AG09319 (cell line): ENCODE data around the gene ZNF511.
A peak's percentile ranks its signal among the peaks of the same experiment; 100 is the strongest.
"Not testable (repeated sequence)": the region's sequence is repeated elsewhere in the genome, so short reads cannot be mapped to it uniquely, and the experiment has no call there.

Source experiments
- DNase-seq: peaks from one replicate; pipeline ENCODE4 v3.0.0-alpha.2; 2010; ENCODE audit warnings: low read depth; ENCODE audit errors: extremely low read depth
- CTCF ChIP-seq: IDR thresholded peaks from 2 replicates; pipeline ENCODE4 v1.5.1; 2011; ENCODE audit warnings: low read depth, mild to moderate bottlenecking, inconsistent platforms, low read length, moderate library complexity

Gene ZNF511

GRCh38 chr10:133316732-133317131 is 8.0 kb downstream of the ZNF511 start:
- no peak for DNase-seq
- TF ChIP-seq CTCF, result no peak

DNA sequence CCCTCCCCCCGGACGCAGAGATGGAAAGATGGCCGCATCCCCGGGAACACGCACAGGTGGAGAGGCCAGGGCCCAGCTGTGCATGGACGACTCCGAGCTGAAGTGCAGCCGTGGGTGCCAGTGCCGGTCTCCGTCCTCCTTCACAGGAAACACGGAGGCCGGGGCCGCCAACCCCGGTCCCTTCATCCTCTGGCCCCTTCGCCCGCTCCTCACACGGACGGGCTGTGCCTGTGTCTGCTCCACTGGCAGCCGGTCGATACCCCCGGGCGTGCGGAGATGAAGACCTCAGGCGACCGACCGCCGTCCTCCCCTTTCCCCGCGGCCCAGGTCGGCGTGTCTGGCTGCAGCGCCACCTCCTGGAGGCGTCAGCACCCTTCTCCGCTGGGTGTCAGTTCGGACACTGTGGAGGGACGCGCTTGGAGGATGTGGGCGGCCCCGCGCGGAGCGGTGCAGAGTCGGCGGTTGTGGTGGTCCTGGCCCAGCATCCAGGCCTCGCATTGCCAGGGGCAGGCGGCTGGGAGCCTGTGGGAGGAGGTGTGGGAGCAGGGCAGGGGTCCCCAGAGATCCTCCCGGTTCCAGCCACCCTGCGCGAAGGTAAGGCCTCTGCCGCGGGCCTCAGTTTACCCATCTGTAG is 9.9 kb downstream of the ZNF511 start:
- peak; percentile 80 for TF ChIP-seq CTCF
- DNase-seq, result no peak

DNA sequence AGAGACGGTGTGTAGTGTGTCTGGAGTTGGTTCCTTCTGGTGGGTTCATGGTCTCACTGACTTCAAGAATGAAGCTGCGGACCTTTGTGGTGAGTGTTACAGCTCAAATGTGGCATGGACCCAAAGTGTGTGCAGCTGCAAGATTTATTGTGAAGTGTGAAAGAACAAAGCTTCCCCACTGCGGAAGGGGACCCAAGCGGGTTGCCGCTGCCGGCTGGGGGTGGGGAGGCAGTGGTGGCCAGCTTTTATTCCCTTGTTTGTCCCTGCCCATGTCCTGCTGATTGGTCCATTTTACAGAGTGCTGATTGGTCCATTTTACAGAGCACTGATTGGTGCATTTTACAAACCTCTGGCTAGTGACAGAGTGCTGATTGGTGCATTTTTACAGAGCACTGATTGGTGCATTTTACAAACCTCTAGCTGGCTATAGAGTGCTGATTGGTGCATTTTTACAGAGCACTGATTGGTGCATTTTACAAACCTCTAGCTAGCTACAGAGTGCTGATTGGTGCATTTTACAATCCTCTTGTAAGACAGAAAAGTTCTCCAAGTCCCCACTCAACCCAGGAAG is 12.2 kb downstream of the ZNF511 start:
- not testable (repeated sequence) for DNase-seq

DNA sequence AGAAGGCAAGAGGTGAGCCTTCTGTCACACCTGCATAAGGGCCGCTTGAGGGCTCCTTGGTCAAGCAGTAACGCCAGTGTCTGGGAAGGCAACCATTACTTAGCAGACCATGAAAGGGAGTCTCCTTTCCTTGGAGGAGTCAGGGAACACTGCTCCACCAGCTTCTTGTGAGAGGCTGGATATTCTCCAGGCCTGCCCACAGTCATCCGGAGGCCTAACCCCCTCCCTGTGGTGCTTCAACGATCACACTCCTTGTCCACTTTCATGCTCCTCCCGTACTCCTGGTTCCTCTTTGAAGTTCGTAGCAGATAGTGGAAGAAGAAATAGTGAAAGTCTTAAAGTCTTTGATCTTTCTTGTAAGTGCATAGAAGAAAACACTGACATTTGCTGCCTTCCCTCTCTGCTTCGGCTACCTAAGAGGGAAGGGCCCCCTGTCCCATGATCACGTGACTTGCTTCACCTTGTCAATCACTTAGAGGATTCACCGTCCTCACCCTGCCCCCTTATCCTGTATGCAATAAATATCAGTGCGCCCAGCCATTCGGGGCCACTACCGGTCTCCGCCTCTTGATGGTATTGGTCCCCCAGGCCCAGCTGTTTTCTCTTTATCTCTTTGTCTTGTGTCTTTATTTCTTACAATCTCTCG is 13.5 kb downstream of the ZNF511 start:
- not testable (repeated sequence) for DNase-seq

DNA sequence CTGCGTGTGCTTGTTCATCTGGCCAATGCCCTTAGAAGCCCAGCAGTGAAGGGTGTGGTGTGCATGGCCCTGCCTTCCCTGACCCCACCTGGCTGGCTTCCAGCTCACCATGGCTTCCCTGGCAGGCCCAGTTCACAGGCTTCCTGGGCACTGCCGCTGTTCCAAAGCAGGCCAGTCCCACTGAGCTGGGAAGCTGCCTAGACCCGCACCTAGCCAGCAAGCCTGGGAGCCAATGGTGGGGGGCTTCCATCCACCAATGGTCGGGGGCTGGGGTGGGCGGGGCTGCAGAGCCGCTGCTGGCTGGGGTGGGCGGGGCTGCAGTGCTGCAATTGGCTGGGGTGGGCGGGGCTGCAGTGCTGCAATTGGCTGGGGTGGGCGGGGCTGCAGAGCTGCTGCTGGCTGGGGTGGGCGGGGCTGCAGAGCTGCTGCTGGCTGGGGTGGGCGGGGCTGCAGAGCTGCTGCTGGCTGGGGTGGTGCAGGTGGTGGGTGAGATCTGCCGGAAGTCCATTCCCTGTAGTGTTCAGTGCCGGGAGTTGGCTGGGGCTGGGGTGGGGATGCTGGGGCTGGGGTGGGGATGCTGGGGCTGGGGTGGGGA is 15.6 kb downstream of the ZNF511 start:
- DNase-seq, result no peak
- TF ChIP-seq CTCF, result no peak

GRCh38 chr10:133324857-133325260 is 16.1 kb downstream of the ZNF511 start:
- DNase-seq, result no peak
- no peak for TF ChIP-seq CTCF

- no peak for DNase-seq
Observed at GRCh38 chr10:133325440-133326222, 16.9 kb downstream of the ZNF511 start.

More at GRCh38 chr10:133325440-133326222, 16.9 kb downstream of the ZNF511 start:
- no peak for TF ChIP-seq CTCF
